GM23338 (cell line): ENCODE results near the gene CAPN9.

Experiments
- CTCF ChIP-seq, 2 experiments: fragments of 200-600 bp in 1 of 2; sonication (generic) in 1 of 2; conservative IDR thresholded peaks; 2 replicates each; pipeline versions ENCODE4 v1.5.1 to v1.6.1; 2016 to 2017; ENCODE audit warnings: antibody characterized with exemption in 2 of 2, low read depth in 2 of 2, mild to moderate bottlenecking in 2 of 2, moderate library complexity in 1 of 2
- EZH2 ChIP-seq: fragments of 200-600 bp; sonication (generic); IDR thresholded peaks from one replicate; pipeline ENCODE4 v1.8.0; 2017; ENCODE audit warnings: antibody characterized with exemption, mild to moderate bottlenecking, low read depth; ENCODE audit not compliant: unreplicated experiment
- JUNB ChIP-seq: IDR thresholded peaks from one replicate; pipeline ENCODE4 v1.6.1; 2016; ENCODE audit warnings: antibody characterized with exemption; ENCODE audit not compliant: unreplicated experiment
- REST ChIP-seq: IDR thresholded peaks from one replicate; pipeline ENCODE4 v1.6.1; 2018; ENCODE audit warnings: antibody characterized with exemption; ENCODE audit not compliant: unreplicated experiment

GRCh38 chr1:230771773-230772354 is 24.7 kb downstream of the CAPN9 start:
- TF ChIP-seq CTCF (conservative IDR thresholded peaks at IDR 0.05; ENCODE audit: low read depth in 2 of 2) = no peak
- no peak for TF ChIP-seq JUNB
- TF ChIP-seq REST = no peak
- no peak for TF ChIP-seq EZH2
